Sciatic nerve (tissue), 2 donors: ENCODE data around the gene FREM2. TPM values are rescaled to one million over a fixed set of nuclear protein-coding genes. Genes with fewer than 3 reads are reported as not detected.

Experiments used
- ATAC-seq: fragments of 200-7000 bp; cut with Tn5 transposase; one replicate; pipeline ENCODE4 v1.9.1; 2020; ENCODE audit warnings: mild to moderate bottlenecking, moderate library complexity
- DNase-seq: peaks from one replicate; pipeline ENCODE4 v3.0.0-alpha.2; 2020; ENCODE audit warnings: low spot score
- intact Hi-C: fragments of 100-400 bp; cut with DNase I; formaldehyde crosslinking; loops from one replicate; pipeline ENCODE4 v1.14.2; 2022
- total RNA-seq: library from RNA; stranded (reverse); fragmentation: NEBNext Ultra II Directional; extraction: Animal tissue kit (Norgen Biotek cat#: 25700); gene quantifications from one replicate; pipeline ENCODE4 v1.2.1, GENCODE V29; 2021
- donor health status: DM: no; HTN: no; CAD: no.
- donor health status: DM: no; HTN: no; CAD: no.

FREM2 gene
- total RNA-seq, 1 donor from 2014 or later, result 9.2 TPM

DNA sequence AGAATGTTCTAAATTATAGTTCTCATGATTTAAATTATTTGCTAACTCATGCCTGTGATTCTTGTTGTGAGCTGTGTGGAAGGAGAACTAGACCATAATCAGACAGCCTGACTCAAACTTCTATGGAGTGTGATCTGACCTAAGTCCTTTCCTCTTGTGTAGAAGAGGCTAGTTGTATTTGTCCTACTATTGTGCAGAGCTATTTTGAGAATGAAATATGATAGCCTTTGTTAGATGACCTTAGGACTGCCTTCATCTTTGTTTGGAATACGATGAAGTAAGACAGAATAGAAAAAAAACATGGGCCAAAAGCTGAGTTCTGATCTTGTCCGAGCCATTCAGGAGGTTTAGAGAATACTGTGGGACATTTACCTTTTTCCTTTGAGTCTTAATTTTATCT is 184.4 kb downstream of the FREM2 start:
- ATAC-seq, result no peak
- DNase-seq, result no peak
- intact Hi-C loops, result no loop called here

DNA sequence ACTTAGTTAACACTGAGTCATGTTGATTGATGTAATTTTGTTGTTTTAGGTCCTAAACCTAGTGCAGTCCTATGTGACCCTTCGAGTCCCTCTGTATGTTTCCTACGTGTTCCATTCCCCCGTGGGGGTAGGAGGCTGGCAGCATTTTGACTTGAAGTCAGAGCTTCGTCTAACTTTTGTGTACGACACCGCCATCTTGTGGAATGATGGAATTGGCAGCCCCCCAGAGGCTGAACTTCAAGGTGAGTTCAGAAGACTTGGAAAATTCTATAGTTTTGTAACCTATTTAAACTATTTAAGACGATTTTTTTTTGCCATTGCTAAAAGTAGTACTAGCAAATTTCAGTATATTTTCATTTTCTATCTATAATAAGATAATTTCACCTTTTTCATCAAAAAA is 185.8 kb downstream of the FREM2 start:
- DNase-seq (peak; percentile 60), ATAC-seq (no peak)
- intact Hi-C loops, result no loop called here

- intact Hi-C loops, result no loop called here
- DNase-seq (no peak), ATAC-seq (no peak)
Measured at GRCh38 chr13:38875186-38875875, 188.5 kb downstream of the FREM2 start.

GRCh38 chr13:38879278-38879677 is 192.4 kb downstream of the FREM2 start:
- ATAC-seq (peak; percentile 64), DNase-seq (no peak)
- intact Hi-C loops, result no loop called here

DNA sequence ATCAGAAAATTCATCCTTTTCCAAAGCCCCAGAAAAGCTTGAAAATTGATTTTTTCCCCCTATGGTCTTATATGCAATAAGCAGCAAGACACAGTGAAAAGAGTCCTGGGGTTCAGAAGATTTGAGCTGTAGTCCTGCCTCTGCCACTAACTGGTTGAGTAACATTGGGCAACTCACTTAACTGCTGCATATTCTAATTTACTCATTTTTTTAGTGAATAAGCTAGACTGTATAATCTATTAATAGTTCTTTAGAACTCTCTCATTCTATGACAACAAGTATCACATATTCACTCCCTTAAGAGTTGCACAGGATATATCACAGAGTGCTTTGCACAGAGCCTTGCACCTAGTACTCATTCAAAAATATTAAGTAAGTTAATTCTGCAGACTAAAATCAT is 192.9 kb downstream of the FREM2 start:
- intact Hi-C loops, result no loop called here
- no peak for ATAC-seq

DNA sequence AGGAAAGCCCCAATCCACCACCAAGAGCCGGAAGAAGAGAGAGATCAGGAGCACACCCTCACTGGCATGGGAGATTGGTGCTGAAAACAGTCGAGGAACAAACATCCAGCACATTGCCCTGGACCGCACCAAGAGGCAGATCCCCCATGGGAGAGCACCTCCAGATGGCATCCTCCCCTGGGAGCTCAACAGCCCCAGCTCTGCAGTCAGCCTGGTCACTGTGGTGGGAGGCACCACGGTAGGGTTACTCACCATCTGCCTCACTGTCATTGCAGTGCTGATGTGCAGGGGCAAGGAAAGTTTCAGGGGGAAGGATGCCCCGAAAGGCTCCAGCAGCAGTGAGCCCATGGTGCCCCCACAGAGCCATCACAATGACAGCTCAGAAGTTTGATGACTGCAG is 193.5 kb downstream of the FREM2 start:
- ATAC-seq (no peak), DNase-seq (no peak)
- intact Hi-C loops, result no loop called here

More for the DNA sequence above, 192.9 kb downstream of the FREM2 start:
- DNase-seq, result no peak

DNA sequence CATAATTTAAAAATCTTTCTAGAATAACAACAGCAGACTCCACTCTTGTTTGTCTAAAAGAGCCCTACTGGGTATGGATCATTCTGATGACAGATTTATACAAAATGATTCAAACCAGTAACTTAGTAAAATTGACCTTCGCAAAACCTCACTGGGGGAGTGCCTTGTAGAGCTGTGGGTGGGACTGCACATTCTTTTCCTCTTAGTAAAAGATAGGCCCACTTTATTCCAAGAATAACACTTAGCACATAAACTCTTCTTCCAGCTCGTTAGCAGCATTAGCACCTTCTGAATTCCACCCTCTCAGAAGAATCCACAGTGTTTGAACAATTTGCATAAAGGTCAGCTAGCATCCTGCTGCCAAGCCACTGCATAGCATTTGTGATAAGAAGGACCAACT is 196.9 kb downstream of the FREM2 start:
- intact Hi-C loops, result no loop called here
- ATAC-seq, result no peak
- no peak for DNase-seq

DNA sequence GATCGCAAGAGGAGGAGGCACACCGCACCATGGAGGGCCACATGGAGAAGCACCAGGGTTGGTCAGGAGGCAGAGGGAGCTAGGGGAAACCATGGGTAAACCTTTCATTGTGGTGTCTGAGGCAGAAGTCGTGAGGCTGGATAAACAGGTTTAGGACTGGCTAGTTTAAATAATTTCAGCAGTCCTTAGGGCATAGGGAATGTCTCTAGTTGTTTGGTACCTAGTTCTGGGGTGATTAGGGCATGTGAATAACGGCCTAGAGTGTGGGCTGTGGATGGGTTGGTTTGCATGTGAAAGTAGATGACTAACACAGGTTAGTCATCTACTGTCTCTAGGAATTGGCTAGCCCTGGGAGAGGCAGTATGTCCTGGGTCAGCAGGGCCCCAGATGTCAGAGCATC is 201.4 kb downstream of the FREM2 start:
- no peak for ATAC-seq
- DNase-seq, result no peak
- intact Hi-C loops, result no loop called here

- no peak for ATAC-seq
Measured at GRCh38 chr13:38895075-38895474, 208.2 kb downstream of the FREM2 start.

DNA sequence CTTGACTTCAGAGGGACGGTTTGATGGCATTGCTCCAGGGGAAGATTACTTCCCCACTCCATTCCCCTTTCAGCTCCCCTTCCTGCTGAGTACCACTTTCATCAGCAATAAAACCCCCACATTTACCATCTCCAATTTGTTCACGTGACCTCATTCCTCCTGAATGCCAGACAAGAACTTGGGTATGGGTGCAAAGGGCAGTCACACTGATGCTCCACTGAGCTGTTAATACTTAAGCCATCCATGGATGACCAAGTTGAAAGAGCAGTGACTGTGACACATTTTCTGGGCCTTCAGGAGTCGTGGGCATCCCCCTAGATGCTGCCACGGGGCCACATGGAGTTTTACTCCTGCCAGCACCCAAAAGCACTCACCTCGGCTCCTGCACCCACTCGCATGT is 210.6 kb downstream of the FREM2 start:
- no peak for ATAC-seq
- intact Hi-C loops, result no loop called here

More at GRCh38 chr13:38895075-38895474, 208.2 kb downstream of the FREM2 start:
- no peak for DNase-seq
- intact Hi-C loops, result no loop called here

GRCh38 chr13:38898481-38898880 is 211.6 kb downstream of the FREM2 start:
- intact Hi-C loops, result no loop called here
- DNase-seq, result no peak
- no peak for ATAC-seq

More for the DNA sequence above, 210.6 kb downstream of the FREM2 start:
- no peak for DNase-seq

DNA sequence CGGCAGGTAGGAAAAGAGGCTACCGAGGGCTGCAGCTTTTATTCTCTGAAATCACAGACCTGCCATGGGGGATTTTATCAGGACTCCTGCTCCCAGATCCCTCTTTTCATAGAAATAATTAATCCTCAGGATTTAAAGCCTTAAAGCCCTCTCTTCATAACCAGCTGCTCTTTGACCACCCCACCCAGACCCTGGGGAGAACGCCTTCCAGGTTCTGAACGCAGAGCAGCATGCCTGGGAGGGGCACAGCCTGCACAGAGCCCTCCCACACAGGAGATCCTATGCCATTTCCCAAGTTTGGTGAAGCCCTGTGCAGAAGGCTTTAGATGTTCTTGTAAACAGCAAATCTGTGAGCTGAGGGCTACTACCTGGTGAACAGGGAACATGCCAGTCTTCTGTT is 212.7 kb downstream of the FREM2 start:
- DNase-seq (no peak), ATAC-seq (no peak)
- intact Hi-C loops, result no loop called here

DNA sequence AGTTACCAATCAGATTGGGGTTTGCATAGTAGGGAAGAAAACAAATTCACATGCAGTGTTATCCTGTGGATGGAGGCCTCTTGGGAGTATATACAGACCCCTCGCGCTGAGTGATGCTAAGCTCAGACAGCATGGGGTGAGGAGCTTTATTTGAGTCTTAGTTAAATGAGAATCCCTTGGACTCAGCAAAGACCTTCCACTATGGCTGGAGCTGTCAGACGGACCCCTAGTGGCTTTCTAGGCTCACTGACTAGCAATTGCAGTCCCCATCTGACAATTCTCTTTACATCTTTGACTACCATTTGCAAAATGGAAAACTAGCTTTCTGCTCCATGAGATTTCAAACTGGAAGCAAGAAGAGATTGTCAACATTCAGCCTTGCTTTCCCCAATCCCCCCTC is 213.3 kb downstream of the FREM2 start:
- intact Hi-C loops, result no loop called here
- DNase-seq, result no peak
- no peak for ATAC-seq

DNA sequence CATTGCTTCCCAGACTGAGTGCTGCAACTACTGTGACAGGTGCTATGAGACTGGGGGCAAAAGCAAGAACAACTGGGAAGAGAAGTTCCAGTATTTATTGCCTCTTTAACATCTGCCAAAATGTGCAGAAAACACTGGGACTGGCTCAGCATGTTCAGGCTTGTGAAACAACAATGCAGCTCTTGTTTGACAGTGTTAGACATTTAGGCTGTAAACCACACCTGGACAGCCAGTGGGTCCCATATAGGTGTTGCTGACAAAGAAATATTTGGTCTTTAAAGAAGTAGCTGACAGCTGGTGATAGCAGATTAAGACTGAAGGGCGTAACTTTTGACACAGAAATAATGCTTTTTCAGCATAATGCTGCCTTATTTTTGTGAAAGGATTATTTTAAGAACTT is 215.7 kb downstream of the FREM2 start:
- intact Hi-C loops, result no loop called here
- no peak for ATAC-seq
- no peak for DNase-seq

DNA sequence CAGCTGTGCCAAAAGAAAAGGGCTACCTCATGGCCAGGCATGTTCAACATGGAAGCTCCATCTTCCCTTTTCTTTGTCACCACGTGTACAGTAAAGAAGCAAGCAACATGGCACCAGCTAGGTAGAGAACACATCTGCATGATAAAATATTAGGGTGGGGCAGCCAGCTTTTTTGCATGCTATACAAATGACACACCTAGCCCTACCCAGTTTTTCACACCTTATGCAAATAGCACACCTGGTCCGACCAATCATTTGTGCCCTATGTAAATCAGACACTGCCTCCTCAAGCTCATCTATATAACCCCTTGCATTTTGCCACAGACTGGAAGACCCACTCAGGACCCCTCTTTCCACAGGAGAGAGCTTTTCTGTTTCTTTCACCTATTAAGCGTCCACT is 218.2 kb downstream of the FREM2 start:
- DNase-seq (no peak), ATAC-seq (no peak)
- intact Hi-C loops, result no loop called here

DNA sequence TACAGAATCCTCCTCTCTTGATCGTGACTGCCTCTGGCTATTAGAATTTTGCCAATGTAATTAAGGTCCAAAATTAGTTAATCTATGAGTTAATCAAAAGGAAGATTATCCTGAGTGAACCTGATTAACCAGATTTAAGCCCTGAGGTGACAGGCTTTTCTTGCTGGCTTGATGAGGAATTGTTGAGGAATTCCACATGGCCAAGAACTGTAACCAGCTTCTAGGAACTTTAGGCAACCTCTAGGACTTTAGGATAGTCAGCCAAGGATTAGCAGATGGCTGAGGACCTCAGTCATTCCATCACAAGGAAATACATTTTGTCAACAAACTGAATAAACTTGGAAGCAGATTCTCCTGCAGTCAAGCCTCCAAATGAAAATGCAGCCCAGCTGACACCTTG is 219.0 kb downstream of the FREM2 start:
- intact Hi-C loops, result no loop called here
- no peak for ATAC-seq
- DNase-seq, result no peak

GRCh38 chr13:38908574-38908973 is 221.7 kb downstream of the FREM2 start:
- intact Hi-C loops, result no loop called here
- ATAC-seq (no peak), DNase-seq (no peak)

DNA sequence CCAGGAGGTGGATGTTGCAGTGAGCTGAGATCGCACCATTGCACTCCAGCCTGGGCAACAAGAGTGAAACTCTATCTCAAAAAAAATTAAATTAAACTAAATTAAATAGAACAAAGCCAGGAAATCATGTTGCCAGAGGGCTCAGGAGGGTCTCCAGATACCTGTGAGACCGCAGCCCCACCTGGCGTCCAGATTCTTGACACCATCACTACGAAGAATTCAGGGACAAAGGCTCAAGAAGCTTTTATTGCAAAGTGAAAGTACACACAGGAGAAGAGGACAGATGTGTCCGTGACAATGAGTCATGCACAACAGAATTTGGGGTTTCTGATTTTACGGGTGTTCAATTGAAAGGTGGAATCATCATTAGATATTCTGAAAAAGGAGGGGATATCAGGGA is 227.2 kb downstream of the FREM2 start:
- intact Hi-C loops, result no loop called here
- no peak for ATAC-seq
- DNase-seq, result no peak

- intact Hi-C loops, result no loop called here
- no peak for ATAC-seq
Measured at GRCh38 chr13:38921081-38921480, 234.2 kb downstream of the FREM2 start.

GRCh38 chr13:38922170-38922569 is 235.3 kb downstream of the FREM2 start:
- intact Hi-C loops, result no loop called here
- no peak for DNase-seq
- ATAC-seq, result no peak

More at GRCh38 chr13:38921081-38921480, 234.2 kb downstream of the FREM2 start:
- DNase-seq, result no peak

GRCh38 chr13:38933786-38934185 is 246.9 kb downstream of the FREM2 start:
- no peak for ATAC-seq
- no peak for DNase-seq
- intact Hi-C loops, result no loop called here
